K562 (cell line): ENCODE results near the gene IL11. TPM values are rescaled to one million over a fixed set of nuclear protein-coding genes. Genes with fewer than 3 reads are reported as not detected.

Experiments used
- ATAC-seq: fragments of 200-7000 bp; cut with Tn5 transposase; 3 replicates; pipeline ENCODE4 v1.9.1; 2020; ENCODE audit warnings: moderate library complexity
- BruUV-seq: library from RNA; stranded (reverse); fragments of 400-500 nt; replicated peaks from 2 replicates; lab custom pipeline; 2021; lab: Mats Ljungman, UMichigan
- CTCF ChIA-PET: fragments of 300-600 bp; formaldehyde crosslinking; extraction: SDS; loops from one replicate; lab custom pipeline; 2021; ENCODE audit warnings: low intra/inter-chr PET ratio; lab: Yijun Ruan, JAX
- POLR2A ChIA-PET: fragments of 300-600, 350-650 bp; sonication (Branson Sonifier 250); formaldehyde crosslinking; extraction: SDS; loops from one replicate; lab custom pipeline; 2021; ENCODE audit warnings: antibody characterized with exemption, inconsistent platforms; lab: Yijun Ruan, JAX
- DNase-seq, 4 experiments: peaks; one replicate each; pipeline versions ENCODE4 v3.0.0 to v3.0.0-alpha.2; 2011 to 2018; ENCODE audit warnings: low spot score in 3 of 4, mixed read lengths in 3 of 4; ENCODE audit errors: extremely low read depth in 1 of 4
- FAIRE-seq: peaks from 2 replicates; lab custom pipeline; 2011; peaks lifted over from hg19 to GRCh38; lab: Jason Lieb, UNC
- H2AFZ ChIP-seq: 2 replicates; pipeline ENCODE4 v1.6.0; 2011; ENCODE audit warnings: low read depth, low read length, control low read depth, inconsistent platforms
- H3K27ac ChIP-seq: fragments of 200-600 bp; 3 replicates; pipeline ENCODE4 v1.8.0; 2011; ENCODE audit warnings: low read depth, mild to moderate bottlenecking, control low read depth, inconsistent platforms, low read length, moderate library complexity, mixed read lengths; ENCODE audit errors: extremely low read depth
- H3K27me3 ChIP-seq, 2 experiments: fragments of 300-600 bp in 1 of 2; 2 replicates in 1 of 2; 3 replicates in 1 of 2; pipeline versions ENCODE4 v1.6.0 to v1.8.0; 2011; ENCODE audit warnings: inconsistent platforms in 2 of 2, low read length in 2 of 2, mild to moderate bottlenecking in 1 of 2, mixed read lengths in 1 of 2, moderate library complexity in 1 of 2; ENCODE audit not compliant: control insufficient read depth in 2 of 2, insufficient read depth in 2 of 2
- H3K36me3 ChIP-seq: fragments of 300-600 bp; 3 replicates; pipeline ENCODE4 v1.8.0; 2011; ENCODE audit warnings: mild to moderate bottlenecking, low read length, inconsistent platforms; ENCODE audit not compliant: control insufficient read depth, insufficient read depth
- H3K4me1 ChIP-seq, 2 experiments: fragments of 200-600 bp in 1 of 2; replicated peaks in 1 of 2; 2 replicates in 1 of 2; 3 replicates in 1 of 2; pipeline versions ENCODE4 v1.5.1 to v1.8.0; 2011; ENCODE audit warnings: inconsistent platforms in 2 of 2, low read length in 2 of 2, mild to moderate bottlenecking in 1 of 2, mixed read lengths in 1 of 2, moderate library complexity in 1 of 2; ENCODE audit not compliant: control insufficient read depth in 2 of 2, insufficient read depth in 2 of 2
- H3K4me2 ChIP-seq: 2 replicates; pipeline ENCODE4 v1.6.1; 2011; ENCODE audit warnings: low read length, control low read depth, inconsistent platforms, mixed read lengths; ENCODE audit not compliant: insufficient read depth
- H3K4me3 ChIP-seq: fragments of 200-600 bp; sonication (generic), shearing (Covaris generic); 2 replicates; pipeline ENCODE4 v1.5.1; 2016; ENCODE audit warnings: control low read depth, inconsistent platforms
- H3K79me2 ChIP-seq: fragments of 200-600 bp; 3 replicates; pipeline ENCODE4 v1.8.0; 2011; ENCODE audit warnings: low read length, inconsistent platforms; ENCODE audit not compliant: control insufficient read depth, insufficient read depth
- H3K9ac ChIP-seq, 2 experiments: 2 replicates each; pipeline versions ENCODE4 v1.6.0 to v1.6.1; 2011; ENCODE audit warnings: low read depth in 2 of 2, low read length in 2 of 2, control low read depth in 1 of 2, inconsistent platforms in 1 of 2, mild to moderate bottlenecking in 1 of 2, mixed read lengths in 1 of 2; ENCODE audit not compliant: insufficient read depth in 1 of 2
- H3K9me1 ChIP-seq: one replicate; pipeline ENCODE4 v1.6.0; 2011; ENCODE audit warnings: inconsistent platforms, mild to moderate bottlenecking, low read length, moderate library complexity; ENCODE audit not compliant: control insufficient read depth, insufficient read depth
- H3K9me3 ChIP-seq: replicated peaks from 2 replicates; pipeline ENCODE4 v1.5.1; 2011; ENCODE audit warnings: low read depth, low read length, inconsistent platforms; ENCODE audit not compliant: control insufficient read depth, insufficient read depth
- H4K20me1 ChIP-seq: replicated peaks from 2 replicates; pipeline ENCODE4 v1.6.1; 2011; ENCODE audit warnings: low read length, inconsistent platforms, mixed read lengths; ENCODE audit not compliant: control insufficient read depth, insufficient read depth
- CHD7 ChIP-seq: fragments of 200-600 bp; sonication (generic); IDR thresholded peaks from one replicate; pipeline ENCODE4 v1.6.1; 2012; ENCODE audit warnings: mild to moderate bottlenecking, low read depth, low read length, inconsistent platforms
- DIDO1 ChIP-seq: fragments of 450-650 bp; IDR thresholded peaks from 2 replicates; pipeline ENCODE4 v1.6.1; 2016; ENCODE audit warnings: low read depth, missing biosample characterization, missing genetic modification characterization
- MAFG ChIP-seq: fragments of 450-650 bp; conservative IDR thresholded peaks from 2 replicates; pipeline ENCODE4 v1.6.1; 2016; ENCODE audit warnings: missing genetic modification characterization, missing compliant biosample characterization
- NFE2 ChIP-seq: IDR thresholded peaks from 2 replicates; pipeline ENCODE4 v1.6.1; 2014; ENCODE audit warnings: antibody characterized with exemption, low read depth
- POLR2G ChIP-seq: fragments of 200-400 bp; formaldehyde crosslinking; IDR thresholded peaks from 2 replicates; pipeline ENCODE4 v1.6.1; 2017; ENCODE audit warnings: low read depth, mild to moderate bottlenecking, antibody characterized with exemption, low read length, moderate library complexity
- ZBTB49 ChIP-seq: sonication (generic); formaldehyde crosslinking; IDR thresholded peaks from 2 replicates; pipeline ENCODE4 v1.8.0; 2022; ENCODE audit warnings: missing genetic modification reagents, mild to moderate bottlenecking, borderline replicate concordance
- ZNF143 ChIP-seq: sonication (generic); formaldehyde crosslinking; IDR thresholded peaks from 2 replicates; pipeline ENCODE4 v1.9.0; 2022; ENCODE audit warnings: mild to moderate bottlenecking, missing genetic modification reagents
- WGBS: fragments of 100-300 bp; shearing (Covaris generic); methylation state at CpG from one replicate; pipeline ENCODE4 v1.1.6; 2016; ENCODE audit warnings: low coverage, mixed read lengths; ENCODE audit not compliant: insufficient coverage; ENCODE audit errors: missing lambda C conversion rate; 5-methylcytosine and 5-hydroxymethylcytosine counted together
- in situ Hi-C: fragments of 300-500 bp; cut with MboI; formaldehyde crosslinking; loops from 4 replicates; pipeline ENCODE4 v1.15.0; 2018; ENCODE audit warnings: inconsistent platforms, mixed read lengths
- intact Hi-C: fragments of 100-400 bp; cut with micrococcal nuclease; formaldehyde crosslinking; loops from 2 replicates; pipeline ENCODE4 v1.14.2; 2022
- polyA plus RNA-seq, 8 experiments: library from polyadenylated mRNA; depleted of rRNA in 4 of 8; stranded (reverse) in 5 of 8; unstranded in 3 of 8; fragments of >200 nt; fragmentation: Nextera tagmentation in 2 of 8; fragmentation: Illumina TruSeq in 1 of 8; extraction: Ambion mirVana in 2 of 8; extraction: Trizol in 1 of 8; gene quantifications; 2 replicates each; pipeline versions ENCODE4 v1.2.1 to v1.2.3, GENCODE V29; 2011 to 2014; ENCODE audit warnings: inconsistent platforms in 1 of 8, missing spikeins in 1 of 8
- total RNA-seq, 7 experiments: library from RNA; depleted of rRNA in 6 of 7; stranded (reverse); fragments of >200 nt in 6 of 7; fragmentation: Illumina TruSeq in 2 of 7; extraction: Trizol in 2 of 7; gene quantifications; 2 replicates each; pipeline versions ENCODE4 v1.2.1 to v1.2.3, GENCODE V29; 2011 to 2021; ENCODE audit warnings: low replicate concordance in 1 of 7

The IL11 gene
- total and polyA plus RNA-seq, 9 of the 15 experiments (the other 6 are each of a cell fraction or from before 2014, with no cell fraction given): 0.04 to 0.42 (median 0.06) TPM; not detected in 6

GRCh38 chr19:55373306-55373992, 3.2 kb upstream of the IL11 start:
- no peak overlapping the region for H3K4me2 ChIP-seq
- H3K4me1 ChIP-seq: peaks cover 10 to 77% of the 10 kb centered on the region in 2 experiments; a peak in 4 of 5 replicates
- H2AFZ ChIP-seq: no peak overlapping the region
- DNase-seq: no peak
- no peak overlapping the region for H3K4me3 ChIP-seq
- ChIA-PET CTCF (no interaction called here), POLR2A (interaction anchor here (0.7 to 1.0 kb wide), 2 partner anchors 10 to 21 kb away, joined by 3 to 5 read pairs; partner anchors contain the start of gene TMEM238)
- 68% methylated on average over 6 of the region's 9 CpGs for WGBS
- H3K27ac ChIP-seq: no peak overlapping the region
- in situ Hi-C loops: no loop called here
- no peaks in the 10 kb centered on the region for H3K36me3 ChIP-seq
- no peaks in the 10 kb centered on the region for H3K79me2 ChIP-seq
- H4K20me1 ChIP-seq: 0 out of 2 replicates have a peak, but pooled peaks cover 3% of the 10 kb centered on the region
- peak overlapping the region in 1 of 2 experiments; percentile 83; a peak in 2 of 4 replicates for H3K9ac ChIP-seq
- FAIRE-seq: no peak
- intact Hi-C loops: no loop called here
- H3K27me3 ChIP-seq: peaks cover 11% of the 10 kb centered on the region in 2 experiments; a peak in 4 of 5 replicates
- H3K9me1 ChIP-seq: no peaks in the 10 kb centered on the region
- no TSS peak for BruUV-seq
- no peak for ATAC-seq
- no peaks in the 10 kb centered on the region for H3K9me3 ChIP-seq
- TF ChIP-seq CHD7 (no peak), NFE2 (no peak), ZBTB49 (CRISPR knock-in tag) (no peak), ZNF143 (CRISPR knock-in tag) (no peak), POLR2G (peak; percentile 37; the same call in 1 of the 2 replicates), DIDO1 (tag) (no peak), MAFG (tag) (no peak)
